ENCODE results near the gene CCNI2.

CCNI2 gene

DNA sequence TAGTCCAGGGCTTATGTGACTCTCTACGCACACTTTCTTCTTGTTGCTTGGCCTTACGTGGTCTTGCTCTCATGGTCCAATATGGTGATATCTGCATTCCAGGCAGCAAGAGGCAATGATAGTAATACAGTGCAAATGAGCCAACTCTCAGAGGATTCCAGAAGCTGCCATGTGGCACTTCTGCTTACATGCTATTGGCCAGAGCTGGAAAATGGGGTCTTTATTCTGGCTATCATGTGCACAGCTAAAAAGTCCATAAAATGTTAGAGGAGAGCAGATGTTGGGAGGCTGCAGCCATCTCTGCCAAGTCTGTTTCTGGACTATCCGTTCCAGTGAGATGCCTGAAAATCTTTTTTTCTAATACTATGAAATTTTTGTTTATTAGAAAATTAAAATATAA lies 32.7 kb downstream of the CCNI2 start:
- TF ChIP-seq, protein P1, sequence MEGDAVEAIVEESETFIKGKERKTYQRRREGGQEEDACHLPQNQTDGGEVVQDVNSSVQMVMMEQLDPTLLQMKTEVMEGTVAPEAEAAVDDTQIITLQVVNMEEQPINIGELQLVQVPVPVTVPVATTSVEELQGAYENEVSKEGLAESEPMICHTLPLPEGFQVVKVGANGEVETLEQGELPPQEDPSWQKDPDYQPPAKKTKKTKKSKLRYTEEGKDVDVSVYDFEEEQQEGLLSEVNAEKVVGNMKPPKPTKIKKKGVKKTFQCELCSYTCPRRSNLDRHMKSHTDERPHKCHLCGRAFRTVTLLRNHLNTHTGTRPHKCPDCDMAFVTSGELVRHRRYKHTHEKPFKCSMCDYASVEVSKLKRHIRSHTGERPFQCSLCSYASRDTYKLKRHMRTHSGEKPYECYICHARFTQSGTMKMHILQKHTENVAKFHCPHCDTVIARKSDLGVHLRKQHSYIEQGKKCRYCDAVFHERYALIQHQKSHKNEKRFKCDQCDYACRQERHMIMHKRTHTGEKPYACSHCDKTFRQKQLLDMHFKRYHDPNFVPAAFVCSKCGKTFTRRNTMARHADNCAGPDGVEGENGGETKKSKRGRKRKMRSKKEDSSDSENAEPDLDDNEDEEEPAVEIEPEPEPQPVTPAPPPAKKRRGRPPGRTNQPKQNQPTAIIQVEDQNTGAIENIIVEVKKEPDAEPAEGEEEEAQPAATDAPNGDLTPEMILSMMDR (IDR thresholded peaks at IDR 0.05; ENCODE audit: low read length) = no peak
- TF ChIP-seq EZH2 (IDR thresholded peaks at IDR 0.05; ENCODE audit: borderline replicate concordance, low read length) = no peak
- no peak overlapping the region for H3K4me2 ChIP-seq (ENCODE audit: low read length)
- H3K9me2 ChIP-seq (ENCODE audit: low read depth, low read length) = no peaks in the 10 kb centered on the region
- no peak overlapping the region for H2AFZ ChIP-seq (ENCODE audit: low read length)
- peaks cover 5% of the 10 kb centered on the region; the same call in 1 of the 2 replicates for H3K27me3 ChIP-seq (ENCODE audit: insufficient read depth, low read length)
- H3K4me3 ChIP-seq (ENCODE audit: low read depth, low read length, poor library complexity, severe bottlenecking) = no peak overlapping the region
- H3K4me1 ChIP-seq (ENCODE audit: insufficient read depth, low read length, severe bottlenecking) = no peaks in the 10 kb centered on the region
- H3K79me2 ChIP-seq (ENCODE audit: insufficient read depth, low read length) = no peaks in the 10 kb centered on the region
- H3K36me3 ChIP-seq (ENCODE audit: insufficient read depth, low read length) = no peaks in the 10 kb centered on the region
- H3K27ac ChIP-seq (ENCODE audit: low read depth, low read length, poor library complexity, severe bottlenecking) = no peak overlapping the region
- H3F3A ChIP-seq (ENCODE audit: insufficient read depth, low read length) = no peaks in the 10 kb centered on the region
- no peaks in the 10 kb centered on the region for H4K20me1 ChIP-seq (ENCODE audit: insufficient read depth, low read length)
- H3K9me3 ChIP-seq (ENCODE audit: low read length) = no peaks in the 10 kb centered on the region
- no peak overlapping the region for H3K9ac ChIP-seq (ENCODE audit: low read length)

DNA sequence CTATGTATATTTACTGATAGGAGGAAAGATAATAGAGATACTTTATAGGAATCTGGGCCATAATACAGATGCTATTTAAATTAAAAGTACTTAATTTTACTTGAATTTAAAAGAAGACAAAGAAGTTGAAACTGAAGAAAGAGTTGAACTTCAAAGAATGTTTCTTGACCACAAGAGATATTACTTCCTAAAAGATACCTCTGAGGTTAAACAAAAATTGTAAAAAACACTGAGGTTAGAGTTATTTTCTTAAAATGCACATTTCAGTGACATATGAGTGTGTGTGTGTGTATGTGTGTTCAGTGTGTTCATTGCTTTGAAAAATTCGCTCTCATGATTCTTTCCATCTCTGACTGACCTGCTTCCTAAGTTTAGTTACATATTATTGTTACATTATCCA lies 33.4 kb downstream of the CCNI2 start:
- no peak overlapping the region for H3K9ac ChIP-seq (ENCODE audit: low read length)
- no peak overlapping the region for H3K4me3 ChIP-seq (ENCODE audit: low read depth, low read length, poor library complexity, severe bottlenecking)
- H3K9me2 ChIP-seq (ENCODE audit: low read depth, low read length) = no peaks in the 10 kb centered on the region
- no peaks in the 10 kb centered on the region for H3K36me3 ChIP-seq (ENCODE audit: insufficient read depth, low read length)
- no peak overlapping the region for H3K4me2 ChIP-seq (ENCODE audit: low read length)
- no peaks in the 10 kb centered on the region for H3K4me1 ChIP-seq (ENCODE audit: insufficient read depth, low read length, severe bottlenecking)
- H3K27me3 ChIP-seq (ENCODE audit: insufficient read depth, low read length) = peaks cover 1% of the 10 kb centered on the region; the same call in 1 of the 2 replicates
- H4K20me1 ChIP-seq (ENCODE audit: insufficient read depth, low read length) = no peaks in the 10 kb centered on the region
- no peaks in the 10 kb centered on the region for H3K79me2 ChIP-seq (ENCODE audit: insufficient read depth, low read length)
- TF ChIP-seq, protein P1 (IDR thresholded peaks at IDR 0.05; ENCODE audit: low read length) = no peak
- no peak for TF ChIP-seq EZH2 (IDR thresholded peaks at IDR 0.05; ENCODE audit: borderline replicate concordance, low read length)
- no peak overlapping the region for H2AFZ ChIP-seq (ENCODE audit: low read length)
- H3K9me3 ChIP-seq (ENCODE audit: low read length) = no peaks in the 10 kb centered on the region
- H3K27ac ChIP-seq (ENCODE audit: low read depth, low read length, poor library complexity, severe bottlenecking) = no peak overlapping the region
- H3F3A ChIP-seq (ENCODE audit: insufficient read depth, low read length) = no peaks in the 10 kb centered on the region

DNA sequence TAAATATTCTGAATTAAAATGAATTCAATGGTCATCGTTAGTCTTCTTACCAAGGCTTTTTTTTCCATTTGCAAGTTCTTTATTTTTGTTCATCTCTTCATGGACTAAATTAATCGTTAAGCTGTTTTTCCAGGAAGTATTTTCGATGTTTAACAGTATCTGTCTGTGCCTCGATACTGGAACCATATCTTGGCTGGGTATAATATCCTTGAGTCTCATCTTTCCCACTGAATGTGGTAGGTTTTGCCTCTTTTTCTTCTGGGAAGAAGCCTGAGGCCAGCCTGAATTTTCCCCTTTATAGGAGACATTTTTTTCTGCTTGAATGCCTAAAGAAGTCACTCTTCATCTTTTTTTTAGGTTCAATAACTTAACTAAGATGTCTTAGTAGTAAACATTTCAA lies 33.8 kb downstream of the CCNI2 start:
- H3F3A ChIP-seq (ENCODE audit: insufficient read depth, low read length) = no peaks in the 10 kb centered on the region
- no peaks in the 10 kb centered on the region for H3K9me3 ChIP-seq (ENCODE audit: low read length)
- H3K27me3 ChIP-seq (ENCODE audit: insufficient read depth, low read length) = no peaks in the 10 kb centered on the region; the same call in 1 of the 2 replicates
- no peaks in the 10 kb centered on the region for H3K79me2 ChIP-seq (ENCODE audit: insufficient read depth, low read length)
- H3K27ac ChIP-seq (ENCODE audit: low read depth, low read length, poor library complexity, severe bottlenecking) = no peak overlapping the region
- no peak overlapping the region for H3K4me2 ChIP-seq (ENCODE audit: low read length)
- no peaks in the 10 kb centered on the region for H3K4me1 ChIP-seq (ENCODE audit: insufficient read depth, low read length, severe bottlenecking)
- TF ChIP-seq, protein P1 (IDR thresholded peaks at IDR 0.05; ENCODE audit: low read length) = no peak
- no peak for TF ChIP-seq EZH2 (IDR thresholded peaks at IDR 0.05; ENCODE audit: borderline replicate concordance, low read length)
- no peak overlapping the region for H3K9ac ChIP-seq (ENCODE audit: low read length)
- no peaks in the 10 kb centered on the region for H3K36me3 ChIP-seq (ENCODE audit: insufficient read depth, low read length)
- H3K4me3 ChIP-seq (ENCODE audit: low read depth, low read length, poor library complexity, severe bottlenecking) = no peak overlapping the region
- no peaks in the 10 kb centered on the region for H4K20me1 ChIP-seq (ENCODE audit: insufficient read depth, low read length)
- H3K9me2 ChIP-seq (ENCODE audit: low read depth, low read length) = no peaks in the 10 kb centered on the region
- no peak overlapping the region for H2AFZ ChIP-seq (ENCODE audit: low read length)

Measured in OCI-LY1 (cell line).